CD4-positive, alpha-beta T cell treated with Interleukin-12 subunit alpha and Interleukin-12 subunit beta, for 1 hour (primary cell): ENCODE results near the gene COQ10B.
A peak's percentile ranks its signal among the peaks of the same experiment; 100 is the strongest.
"Not testable (repeated sequence)": the region's sequence is repeated elsewhere in the genome, so short reads cannot be mapped to it uniquely, and the experiment has no call there.

Source experiments
- DNase-seq: peaks from one replicate; pipeline ENCODE4 v3.0.0-alpha.2; 2020

The COQ10B gene

DNA sequence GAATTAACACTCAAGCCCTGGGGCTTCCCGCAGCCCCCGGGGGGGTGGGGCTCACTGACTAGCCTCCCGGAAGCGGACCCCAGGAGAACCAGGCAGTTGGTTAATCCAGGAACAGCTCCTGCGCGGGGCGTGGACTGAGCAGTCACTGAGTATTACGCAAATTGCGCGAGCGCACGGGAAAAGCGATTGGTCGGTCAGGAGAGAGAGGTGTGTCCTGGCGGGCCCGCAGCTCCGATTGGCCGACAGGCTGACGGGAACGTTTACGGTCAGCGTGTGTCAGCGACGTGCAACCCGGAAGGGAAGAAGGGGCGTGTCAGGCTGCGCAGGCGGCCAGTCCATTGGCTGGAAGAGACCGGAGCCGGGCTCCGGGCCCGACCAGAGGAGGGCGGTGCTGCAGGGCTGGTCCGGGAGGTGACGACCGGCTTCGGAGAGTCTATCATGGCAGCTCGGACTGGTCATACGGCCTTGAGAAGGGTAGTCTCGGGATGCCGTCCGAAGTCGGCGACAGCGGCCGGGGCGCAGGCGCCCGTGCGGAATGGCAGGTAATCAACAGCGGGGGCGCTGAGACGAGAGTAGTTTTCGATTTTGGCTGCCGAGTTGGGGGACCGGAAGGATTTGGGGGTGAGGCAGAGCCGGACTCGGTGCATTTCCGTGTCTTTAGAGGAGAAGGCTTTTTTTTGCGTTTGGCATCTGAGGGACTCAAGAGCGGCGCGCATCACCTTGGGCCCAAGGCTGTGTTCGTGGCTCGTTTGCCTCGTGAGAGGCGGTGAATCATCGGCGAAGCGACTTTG, at the start of gene COQ10B:
COQ10B (plus strand) TSS at position 430 of the 791 bp plus-strand sequence; CDS start at position 439, 9 bp downstream.
- DNase-seq = peak; percentile 99

DNA sequence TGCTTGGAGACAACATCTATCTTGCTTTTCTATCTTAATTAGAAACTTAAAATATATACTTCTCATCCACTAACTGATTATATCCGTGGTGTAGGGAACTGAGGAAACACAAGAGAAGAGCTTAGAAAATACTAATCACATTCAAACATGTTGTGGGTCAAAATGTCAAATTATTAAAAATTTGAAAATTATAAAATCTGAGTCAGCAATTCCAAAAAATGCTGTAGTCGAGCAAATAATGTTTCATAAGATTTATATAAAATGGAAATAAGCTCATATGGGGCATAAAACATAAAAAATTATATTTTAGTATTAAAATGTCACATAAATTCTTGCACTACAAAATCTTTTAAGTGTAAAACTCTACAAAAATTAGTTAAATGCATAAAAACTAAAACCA, 47.8 kb upstream of the COQ10B start:
- no peak for DNase-seq

DNA sequence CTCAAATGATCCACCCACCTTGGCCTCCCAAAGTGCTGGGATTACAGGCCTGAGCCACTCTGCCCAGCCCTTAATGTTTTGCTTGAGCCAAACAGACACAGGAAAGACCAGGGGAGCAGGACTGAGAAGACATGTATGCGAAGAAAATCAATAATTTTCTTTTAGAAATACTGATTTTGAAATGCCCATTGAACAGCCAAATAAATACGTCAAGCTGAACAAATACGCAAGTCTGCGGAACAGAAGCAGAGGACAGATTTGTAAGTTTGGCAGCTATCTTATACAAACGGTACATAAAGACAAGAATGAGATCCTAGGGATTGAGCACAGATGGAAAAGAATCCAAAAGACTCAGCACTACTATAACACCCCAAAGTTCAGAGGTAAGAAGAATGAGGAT, 39.3 kb upstream of the COQ10B start:
- no peak for DNase-seq

DNA sequence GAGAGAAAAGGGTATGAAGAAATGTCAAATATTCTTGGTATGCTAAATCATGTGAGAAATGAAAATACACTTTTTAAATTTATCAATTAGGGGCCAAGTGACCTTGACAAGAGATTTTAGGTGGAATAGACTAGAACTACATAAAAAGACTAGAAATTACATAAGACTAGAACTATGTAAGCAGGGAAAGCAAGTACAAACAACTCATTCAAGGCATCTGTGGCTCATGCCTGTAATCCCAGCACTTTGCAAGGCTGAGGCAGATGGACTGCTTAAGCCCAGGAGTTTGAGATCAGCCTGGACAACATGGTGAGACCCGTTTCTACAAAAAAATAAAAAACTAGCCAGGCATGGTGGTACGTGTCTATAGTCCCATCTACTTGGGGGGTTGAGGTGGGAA, 38.8 kb upstream of the COQ10B start:
- no peak for DNase-seq

DNA sequence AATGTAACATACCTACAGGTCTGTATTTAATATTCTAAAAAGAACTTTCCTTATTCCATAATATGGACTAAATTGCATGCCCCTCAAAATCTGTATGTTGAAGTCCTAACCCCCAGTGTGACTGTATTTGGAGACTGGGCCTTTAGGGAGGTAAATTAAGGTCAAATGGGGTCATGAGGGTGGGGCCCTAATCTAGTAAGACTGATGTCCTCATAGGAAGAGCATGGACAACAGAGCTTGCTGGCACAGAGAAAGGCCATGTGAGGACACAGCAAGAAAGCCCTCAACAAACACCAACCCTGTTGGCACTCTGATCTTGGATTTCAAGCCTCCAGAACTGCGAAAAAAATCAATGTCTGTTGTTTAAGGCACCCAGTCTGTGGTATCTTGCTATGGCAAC, 37.1 kb upstream of the COQ10B start:
- DNase-seq = no peak

- no peak for DNase-seq
Measured at GRCh38 chr2:197419438-197419837, 33.9 kb upstream of the COQ10B start.

DNA sequence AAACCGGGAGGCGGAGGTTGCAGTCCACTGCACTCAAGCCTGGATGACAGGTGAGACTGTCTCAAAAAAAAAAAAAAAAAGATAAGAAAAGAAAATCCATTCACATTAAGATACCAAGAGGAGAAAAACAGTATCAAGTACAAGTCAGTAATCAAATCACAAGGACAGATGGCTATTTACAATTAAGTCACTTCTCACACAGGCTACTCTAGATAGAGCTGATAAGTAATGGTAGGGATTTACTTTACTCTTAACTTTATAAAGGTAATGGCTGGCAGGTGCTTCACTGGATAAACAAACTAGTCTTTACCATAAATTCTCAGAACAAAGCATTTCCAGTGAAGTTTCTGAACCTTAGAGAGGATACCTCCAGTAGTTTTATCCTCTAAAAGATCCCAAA, 30.0 kb upstream of the COQ10B start:
- no peak for DNase-seq

GRCh38 chr2:197425550-197425949, 27.8 kb upstream of the COQ10B start:
- no peak for DNase-seq

DNA sequence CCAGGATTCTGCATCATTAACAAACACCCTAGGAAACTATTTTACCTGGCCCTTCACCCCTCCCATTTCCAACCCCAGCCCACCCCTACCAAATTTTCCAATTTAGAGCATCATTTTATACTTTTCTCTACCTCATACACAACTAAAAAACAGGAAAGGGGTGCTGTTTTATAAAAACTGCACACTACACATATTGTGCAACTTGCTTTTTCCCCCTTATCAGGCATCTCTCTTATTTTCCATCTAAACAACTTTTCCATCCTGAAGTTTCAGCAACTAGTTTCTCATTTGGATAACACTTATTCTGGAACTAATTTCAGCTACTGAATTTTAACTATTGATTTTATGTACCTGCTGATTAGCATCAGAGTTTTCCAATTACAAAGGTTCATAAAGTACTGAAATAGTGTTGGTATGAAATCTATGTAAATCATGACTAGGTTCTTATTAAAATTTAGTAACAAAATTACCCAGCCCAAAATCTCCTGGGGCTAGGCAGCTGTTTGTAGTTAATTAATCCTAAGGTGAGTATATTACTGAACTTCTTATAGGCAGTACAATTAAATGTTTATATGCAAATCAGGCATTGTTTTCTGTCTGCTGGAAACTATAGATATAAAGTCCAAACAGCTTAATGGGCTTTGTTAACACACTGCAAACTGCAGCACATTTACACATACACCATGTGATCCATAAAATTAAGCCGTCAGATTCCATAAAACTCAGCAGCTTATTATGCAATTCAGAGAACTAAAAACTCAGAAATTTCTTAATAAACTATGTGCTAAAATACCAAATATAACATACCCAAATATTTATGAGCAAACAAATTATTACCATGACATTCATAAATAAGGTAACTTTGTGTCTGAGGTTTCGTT, 26.4 kb upstream of the COQ10B start:
- no peak for DNase-seq

GRCh38 chr2:197427986-197428385, 25.4 kb upstream of the COQ10B start:
- no peak for DNase-seq

DNA sequence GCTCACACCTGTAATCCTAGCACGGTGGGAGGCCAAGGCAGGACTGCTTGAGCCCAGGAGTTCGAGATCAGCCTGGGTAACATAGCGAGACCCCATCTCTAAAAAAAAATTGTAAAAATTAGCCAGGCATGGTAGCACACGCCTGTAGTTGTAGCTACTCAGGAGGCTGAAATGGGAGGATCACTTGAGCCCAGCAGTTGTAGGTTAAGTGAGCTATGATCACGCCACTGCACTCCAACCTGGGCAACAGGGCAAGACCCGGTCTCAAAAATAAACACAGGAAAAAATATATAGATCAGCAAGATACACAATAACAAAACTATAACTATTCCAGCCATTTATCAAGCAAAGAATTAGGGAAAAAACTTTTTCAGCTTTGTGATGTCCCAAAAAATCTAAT, 21.5 kb upstream of the COQ10B start:
- no peak for DNase-seq

DNA sequence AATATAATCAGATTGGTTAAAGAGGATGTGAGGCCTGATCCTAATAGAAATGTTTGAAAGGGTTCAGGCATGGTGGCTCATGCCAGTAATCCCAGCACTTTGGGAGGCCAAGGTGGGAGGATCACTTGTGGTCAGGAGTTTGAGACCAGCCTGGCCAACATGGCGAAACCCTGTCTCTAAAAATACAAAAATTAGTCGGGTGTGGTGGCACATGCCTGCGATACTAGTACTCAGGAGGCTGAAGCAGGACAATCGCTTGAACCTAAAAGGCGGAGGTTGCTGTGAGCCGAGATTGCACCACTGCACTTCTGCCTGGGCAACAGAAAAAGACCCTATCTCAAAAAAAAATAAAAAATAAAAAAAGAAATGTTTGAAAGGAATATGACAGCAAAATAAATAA, 20.8 kb upstream of the COQ10B start:
- not testable (repeated sequence) for DNase-seq

- no peak for DNase-seq
Measured at GRCh38 chr2:197433780-197434438, 19.4 kb upstream of the COQ10B start.

- peak; percentile 99 for DNase-seq
Measured at GRCh38 chr2:197434541-197435513, 18.5 kb upstream of the COQ10B start, which contains the start of gene SF3B1. Gene SF3B1 (minus strand): TSS chr2:197435028. CDS start chr2:197434999, 29 bp downstream.

- no peak for DNase-seq
Measured at GRCh38 chr2:197435598-197436420, 17.5 kb upstream of the COQ10B start.

- DNase-seq = no peak
Measured at GRCh38 chr2:197437380-197437779, 16.0 kb upstream of the COQ10B start.

DNA sequence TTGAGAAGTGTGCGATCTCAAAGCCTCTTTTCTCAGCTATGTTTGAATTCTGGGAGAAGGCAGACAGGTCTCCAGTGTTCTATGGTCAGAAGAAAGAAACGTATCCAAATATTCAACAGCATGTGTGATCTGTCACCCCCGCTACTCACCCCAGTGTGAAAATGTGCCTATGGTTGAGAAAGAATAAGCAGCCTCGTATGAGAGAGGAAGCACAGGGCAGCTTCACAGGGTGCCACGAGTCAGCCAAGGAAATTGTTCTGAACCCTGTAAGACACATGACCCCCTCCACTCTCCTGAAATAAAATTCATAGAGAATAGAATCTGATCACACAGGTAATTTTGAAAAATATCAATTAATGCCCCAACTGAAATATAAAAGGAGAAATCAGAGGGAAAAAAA, 10.5 kb upstream of the COQ10B start:
- DNase-seq = no peak

DNA sequence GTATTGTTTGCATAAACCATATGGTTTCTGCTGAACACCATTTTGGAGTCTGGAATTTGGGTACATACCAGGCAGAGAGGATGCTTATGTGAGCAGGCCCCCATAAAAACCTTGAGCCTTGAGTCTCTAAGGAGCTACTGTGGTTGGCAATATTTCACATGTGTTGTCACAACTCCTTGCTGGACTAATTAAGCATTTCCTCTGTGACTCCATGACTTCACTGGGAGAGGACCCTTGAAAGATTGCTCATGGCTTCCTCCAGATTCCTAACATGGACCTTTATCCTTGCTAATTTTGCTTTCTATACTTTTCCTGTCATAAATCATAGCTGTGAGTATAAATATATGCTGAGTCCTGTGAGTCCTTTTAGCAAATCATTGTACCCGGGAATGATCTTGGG, 7.6 kb upstream of the COQ10B start:
- DNase-seq = no peak

- DNase-seq = no peak
Measured at GRCh38 chr2:197446844-197447243, 6.5 kb upstream of the COQ10B start.

DNA sequence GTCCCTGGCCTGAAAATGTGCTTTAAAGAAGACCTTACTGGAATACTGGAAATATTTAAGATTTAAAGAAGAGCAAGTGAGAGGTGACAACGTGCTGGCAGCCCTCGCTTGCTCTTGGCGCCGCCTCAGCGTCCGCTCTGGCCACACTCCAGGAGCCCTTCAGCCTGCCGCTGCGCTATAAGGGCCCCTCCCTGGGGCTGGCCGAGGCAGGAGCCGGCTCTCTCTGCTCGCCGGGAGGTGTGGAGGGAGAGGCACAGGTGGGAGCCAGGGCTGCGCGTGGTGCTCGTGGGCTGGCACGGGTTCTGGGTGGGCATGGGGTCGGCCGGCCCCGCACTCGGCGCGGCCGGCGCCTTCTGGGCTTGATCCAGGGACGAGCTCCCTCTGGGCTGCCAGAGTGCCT, 2.9 kb upstream of the COQ10B start:
- no peak for DNase-seq

GRCh38 chr2:197450935-197451358, 2.4 kb upstream of the COQ10B start:
- not testable (repeated sequence) for DNase-seq
